PFSK-1 (cell line): ENCODE results near the gene ARTN.

Experiments
- POLR2AphosphoS5 ChIP-seq: IDR thresholded peaks from 2 replicates; pipeline ENCODE4 v1.6.1; 2012; ENCODE audit warnings: low read depth, mild to moderate bottlenecking, control low read depth, low read length, moderate library complexity
- REST ChIP-seq, 2 experiments: IDR thresholded peaks; 2 replicates each; pipeline versions ENCODE4 v1.6.1 to v1.8.0; 2011 to 2012; ENCODE audit warnings: low read depth in 2 of 2, low read length in 2 of 2, control low read depth in 1 of 2, inconsistent platforms in 1 of 2, mild to moderate bottlenecking in 1 of 2, moderate library complexity in 1 of 2; ENCODE audit not compliant: insufficient read depth in 1 of 2
- SIN3A ChIP-seq: IDR thresholded peaks from 2 replicates; pipeline ENCODE4 v1.6.1; 2012; ENCODE audit warnings: mild to moderate bottlenecking, low read length, moderate library complexity, borderline replicate concordance; ENCODE audit not compliant: insufficient read depth

DNA sequence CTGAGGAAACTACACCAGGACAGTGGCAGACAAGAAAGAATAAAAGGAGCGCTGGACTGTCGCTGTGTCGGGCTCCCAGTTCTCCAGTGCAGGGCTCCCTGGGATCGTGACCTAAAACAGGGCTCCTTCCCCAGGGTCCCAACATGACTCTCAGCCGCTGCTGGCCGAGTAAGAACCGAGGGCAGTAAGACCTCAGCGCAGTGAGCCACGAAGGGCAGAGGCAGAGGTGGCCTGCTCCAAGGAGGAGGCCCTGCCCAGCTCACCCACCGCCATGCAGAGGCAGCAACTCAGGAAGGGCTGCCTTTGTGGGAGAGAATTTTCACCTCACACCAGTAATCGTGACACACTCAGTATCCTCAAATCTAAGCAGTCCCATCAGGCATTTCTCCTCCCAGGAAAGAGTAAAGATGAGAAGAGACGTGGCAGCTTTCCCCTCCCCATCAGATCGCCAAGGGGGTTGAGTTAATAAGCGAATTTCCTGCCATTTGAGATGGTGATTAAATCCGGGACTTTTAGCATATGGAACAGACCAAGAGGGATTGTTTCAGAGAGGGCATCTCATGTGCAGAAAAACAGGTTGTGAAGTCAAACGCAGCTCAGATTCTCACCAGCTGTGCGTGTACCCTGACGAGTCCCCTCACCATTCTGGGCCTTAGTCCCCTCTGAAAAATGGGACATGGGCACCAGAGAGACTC, 19.8 kb upstream of the ARTN start:
- TF ChIP-seq REST (IDR thresholded peaks at IDR 0.05; ENCODE audit: insufficient read depth in 1 of 2, low read depth in 2 of 2, low read length in 2 of 2), result no peak
- no peak for TF ChIP-seq POLR2AphosphoS5
- no peak for TF ChIP-seq SIN3A
